NCI-H82 treated with DMSO at 0.1 percent for 48 hours (cell line): ENCODE data around the gene FCF1.

Experiments used
- DNase-seq: peaks from one replicate; lab custom pipeline; 2025; ENCODE audit not compliant: unreplicated experiment; lab: John Stamatoyannopoulos, UW

Gene FCF1

GRCh38 chr14:74763803-74764531, 51.0 kb downstream of the FCF1 start:
- DNase-seq: no peak

- no peak for DNase-seq
Measured at GRCh38 chr14:74765721-74766120, 52.8 kb downstream of the FCF1 start.

- DNase-seq: no peak
Measured at GRCh38 chr14:74771399-74771798, 58.5 kb downstream of the FCF1 start.

GRCh38 chr14:74784634-74785033, 71.7 kb downstream of the FCF1 start:
- no peak for DNase-seq

DNA sequence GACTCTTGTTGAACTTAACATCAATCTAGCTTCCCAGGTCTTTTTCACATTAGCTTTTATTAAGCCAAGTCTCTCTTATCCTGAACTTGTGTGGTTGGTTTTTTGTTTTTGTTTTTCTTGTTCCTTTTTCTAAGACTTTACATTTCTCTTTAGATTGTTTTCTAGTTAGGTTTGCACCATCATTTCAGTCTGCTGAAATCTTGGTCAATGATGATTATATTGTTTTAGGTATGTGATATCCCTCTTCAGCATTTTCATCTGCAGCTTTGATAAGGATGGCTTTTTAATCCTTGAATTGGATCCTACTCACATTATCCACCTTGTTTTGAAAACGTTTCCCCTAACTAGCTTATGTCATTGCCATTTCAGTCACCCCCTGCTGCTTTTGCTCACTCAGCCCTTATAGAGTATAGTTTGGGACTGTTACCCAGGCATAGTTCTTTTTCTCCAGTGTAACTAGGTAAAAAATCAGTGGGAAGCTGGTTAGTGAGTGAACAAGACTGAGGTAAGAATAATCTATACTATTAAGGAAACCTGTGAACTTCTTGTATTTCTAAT, 72.2 kb downstream of the FCF1 start:
- DNase-seq: no peak

- DNase-seq: no peak
Measured at GRCh38 chr14:74786796-74787315, 73.9 kb downstream of the FCF1 start.
